SK-N-MC (cell line): Measurements from ENCODE around the gene DNAJC7.

Experiments
- DNase-seq: peaks from one replicate; pipeline ENCODE4 v3.0.0-alpha.2; 2011; ENCODE audit warnings: low read depth, low spot score
- H3K27ac ChIP-seq: fragments of 200-600 bp; sonication (generic); 2 replicates; pipeline ENCODE4 v1.5.1; 2016; ENCODE audit warnings: mixed run types
- H3K36me3 ChIP-seq: fragments of 200-600 bp; sonication (generic); 2 replicates; pipeline ENCODE4 v1.6.1; 2017; ENCODE audit warnings: antibody characterized with exemption, low read length, mixed read lengths; ENCODE audit not compliant: insufficient read depth
- H3K4me3 ChIP-seq: fragments of 200-600 bp; sonication (generic); 2 replicates; pipeline ENCODE4 v1.5.1; 2016
- H3K9ac ChIP-seq: fragments of 200-600 bp; sonication (generic); 2 replicates; pipeline ENCODE4 v1.8.0; 2017; ENCODE audit warnings: mixed run types, mixed read lengths; ENCODE audit not compliant: insufficient read length
- H3K9me3 ChIP-seq: fragments of 200-600 bp; sonication (generic); 2 replicates; pipeline ENCODE4 v1.6.1; 2017; ENCODE audit warnings: low read depth, mild to moderate bottlenecking, antibody characterized with exemption, low read length, moderate library complexity, mixed read lengths
- EZH2 ChIP-seq: fragments of 200-600 bp; sonication (generic); IDR thresholded peaks from one replicate; pipeline ENCODE4 v1.6.1; 2017; ENCODE audit warnings: antibody characterized with exemption
- FOXP2 ChIP-seq: optimal IDR thresholded peaks from 2 replicates; pipeline ENCODE3; 2011; ENCODE audit warnings: mild to moderate bottlenecking, moderate library complexity; ENCODE audit not compliant: insufficient read depth; ENCODE audit errors: extremely low read length, control extremely low read depth
- POLR2AphosphoS5 ChIP-seq: IDR thresholded peaks from 2 replicates; pipeline ENCODE4 v1.6.1; 2012; ENCODE audit warnings: mild to moderate bottlenecking, low read depth, low read length, borderline replicate concordance

The DNAJC7 gene

GRCh38 chr17:41975099-41976083 is 41.8 kb downstream of the DNAJC7 start:
- H3K4me3 ChIP-seq, result no peak overlapping the region
- no peak for DNase-seq
- TF ChIP-seq EZH2, result no peak
- no peak; the same call in 1 of the 2 replicates for TF ChIP-seq POLR2AphosphoS5
- no peak for TF ChIP-seq FOXP2
- peaks cover 80% of the 10 kb centered on the region for H3K36me3 ChIP-seq
- H3K9me3 ChIP-seq, result no peaks in the 10 kb centered on the region
- no peak overlapping the region for H3K27ac ChIP-seq
- no peak overlapping the region for H3K9ac ChIP-seq

- no peak for TF ChIP-seq FOXP2
- TF ChIP-seq EZH2, result no peak
- no peak; the same call in 1 of the 2 replicates for TF ChIP-seq POLR2AphosphoS5
- Histone ChIP-seq H3K36me3 (peaks cover 78% of the 10 kb centered on the region), H3K4me3 (no peak overlapping the region), H3K27ac (no peak overlapping the region), H3K9ac (no peak overlapping the region), H3K9me3 (no peaks in the 10 kb centered on the region)
- DNase-seq, result no peak
Measured at GRCh38 chr17:41974658-41975057, 42.6 kb downstream of the DNAJC7 start.

DNA sequence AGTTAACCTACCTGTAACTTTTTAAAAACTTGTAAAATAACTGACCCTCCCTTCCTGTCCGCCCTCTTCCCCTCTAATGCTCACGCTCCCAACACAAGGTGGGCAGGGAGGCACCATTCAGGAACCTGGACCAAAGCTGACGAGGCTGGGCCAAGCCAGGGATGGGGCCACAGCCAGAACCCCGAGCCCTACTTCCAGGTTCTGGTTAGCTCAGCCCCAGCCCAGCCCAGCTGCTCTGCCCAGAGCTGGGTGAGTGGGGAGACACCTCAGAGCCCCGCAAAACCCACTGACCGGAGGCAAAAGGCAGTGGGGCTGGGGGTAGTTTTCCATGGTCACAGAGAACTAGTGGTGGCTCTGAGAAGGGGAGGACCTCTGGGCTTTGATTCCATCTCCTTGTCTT is 43.2 kb downstream of the DNAJC7 start:
- no peak overlapping the region for H3K4me3 ChIP-seq
- no peak overlapping the region for H3K9ac ChIP-seq
- H3K27ac ChIP-seq, result no peak overlapping the region
- DNase-seq, result no peak
- TF ChIP-seq FOXP2 (no peak), POLR2AphosphoS5 (no peak; the same call in 1 of the 2 replicates), EZH2 (no peak)
- peaks cover 83% of the 10 kb centered on the region for H3K36me3 ChIP-seq
- H3K9me3 ChIP-seq, result no peaks in the 10 kb centered on the region

DNA sequence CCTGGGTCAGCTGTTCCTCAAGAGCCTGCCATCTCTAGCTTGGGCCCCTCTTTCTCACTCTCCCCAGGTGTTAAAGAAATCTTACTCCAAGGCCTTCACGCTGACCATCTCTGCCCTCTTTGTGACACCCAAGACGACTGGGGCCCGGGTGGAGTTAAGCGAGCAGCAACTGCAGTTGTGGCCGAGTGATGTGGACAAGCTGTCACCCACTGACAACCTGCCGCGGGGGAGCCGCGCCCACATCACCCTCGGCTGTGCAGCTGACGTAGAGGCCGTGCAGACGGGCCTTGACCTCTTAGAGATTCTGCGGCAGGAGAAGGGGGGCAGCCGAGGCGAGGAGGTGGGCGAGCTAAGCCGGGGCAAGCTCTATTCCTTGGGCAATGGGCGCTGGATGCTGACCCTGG is 43.8 kb downstream of the DNAJC7 start:
- Histone ChIP-seq H3K27ac (no peak overlapping the region), H3K9me3 (no peaks in the 10 kb centered on the region), H3K9ac (no peak overlapping the region), H3K36me3 (peaks cover 90% of the 10 kb centered on the region), H3K4me3 (no peak overlapping the region)
- TF ChIP-seq POLR2AphosphoS5, result no peak; the same call in 1 of the 2 replicates
- TF ChIP-seq FOXP2, result no peak
- no peak for TF ChIP-seq EZH2
- DNase-seq, result no peak

DNA sequence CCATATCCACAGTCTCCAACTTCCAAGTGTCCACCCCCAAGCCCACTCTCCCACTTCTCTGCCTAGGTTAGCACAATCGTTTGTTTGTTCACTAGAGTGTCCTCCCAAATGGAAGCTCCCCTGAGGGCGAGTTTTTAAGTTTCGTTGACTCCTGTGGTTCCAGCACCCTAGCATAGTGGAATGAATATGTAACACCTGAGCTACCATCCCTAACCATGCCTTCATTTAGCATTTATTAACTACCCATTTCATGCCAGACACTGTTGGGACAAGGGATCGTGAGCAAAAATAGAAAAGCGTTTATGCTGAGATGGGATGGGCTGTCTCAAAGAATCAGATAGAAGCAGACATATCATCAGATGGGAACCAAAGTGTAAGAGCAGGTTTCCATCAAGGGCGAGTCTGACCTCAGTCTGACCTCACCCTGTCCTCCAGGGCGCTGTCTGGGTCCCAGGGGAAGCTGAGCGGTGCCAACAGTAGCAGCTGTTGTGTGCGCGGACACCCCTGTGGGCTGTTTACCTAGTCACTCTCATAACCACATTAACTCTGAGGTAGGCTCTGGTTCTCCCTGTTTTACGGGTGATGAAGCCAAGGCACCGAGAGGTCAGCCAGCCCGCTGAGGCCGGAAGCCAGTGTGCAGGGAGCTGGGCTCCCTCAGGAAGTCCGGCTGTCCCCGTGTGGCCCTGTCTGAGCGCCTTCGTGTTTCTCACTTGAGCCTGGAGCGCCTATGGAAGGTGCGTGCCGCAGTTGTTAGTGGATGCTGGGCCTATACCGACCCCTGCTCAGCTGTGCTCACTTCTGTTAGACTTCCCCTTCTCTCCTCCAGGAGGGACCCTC is 44.5 kb downstream of the DNAJC7 start:
- Histone ChIP-seq H3K9me3 (no peaks in the 10 kb centered on the region), H3K9ac (no peak overlapping the region), H3K36me3 (peaks cover 90% of the 10 kb centered on the region), H3K4me3 (no peak overlapping the region), H3K27ac (no peak overlapping the region)
- TF ChIP-seq POLR2AphosphoS5, result no peak; the same call in 1 of the 2 replicates
- TF ChIP-seq FOXP2, result no peak
- no peak for TF ChIP-seq EZH2
- no peak for DNase-seq

DNA sequence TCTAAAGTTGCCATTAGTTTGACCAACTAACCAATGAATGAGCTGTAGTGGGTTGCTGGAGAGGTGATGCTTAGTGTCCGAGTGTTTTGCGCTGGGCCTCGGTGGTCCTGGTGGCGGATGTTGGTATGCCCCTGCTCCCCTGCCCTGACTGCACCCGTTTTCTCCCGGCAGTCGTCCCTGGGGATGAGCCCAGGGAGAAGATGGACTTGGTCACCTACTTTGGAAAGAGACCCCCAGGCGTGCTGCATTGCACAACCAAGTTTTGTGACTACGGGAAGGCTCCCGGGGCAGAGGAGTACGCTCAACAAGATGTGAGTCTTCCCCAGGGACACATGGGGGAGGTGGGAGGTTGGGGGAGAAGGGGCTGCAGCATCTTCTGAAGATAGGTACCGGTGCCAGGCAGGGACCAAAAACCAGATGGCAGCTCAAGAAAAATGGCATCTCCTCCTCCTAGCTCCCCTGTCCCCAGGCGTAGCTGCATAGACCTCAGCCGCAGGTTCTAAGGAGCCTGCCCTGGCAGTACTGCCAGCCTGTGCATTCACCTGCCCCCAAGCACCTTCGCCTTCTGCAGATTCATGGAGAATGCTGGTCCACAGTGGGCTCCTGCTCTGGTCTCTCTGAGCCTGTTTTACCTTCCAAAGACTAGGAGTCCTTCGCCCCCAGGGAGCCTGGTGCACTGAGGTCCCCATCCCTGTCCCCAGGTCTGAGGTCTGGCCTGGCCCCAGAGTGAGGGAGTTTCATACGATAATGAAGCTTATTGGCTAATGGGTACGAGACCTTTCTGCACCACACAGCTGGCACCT is 45.3 kb downstream of the DNAJC7 start:
- no peak overlapping the region for H3K27ac ChIP-seq
- no peak overlapping the region for H3K4me3 ChIP-seq
- H3K36me3 ChIP-seq, result peaks cover 82% of the 10 kb centered on the region
- no peak overlapping the region for H3K9ac ChIP-seq
- TF ChIP-seq POLR2AphosphoS5, result 0 out of 2 replicates have a peak, but pooled peaks have one; percentile 17
- no peak for TF ChIP-seq FOXP2
- no peaks in the 10 kb centered on the region for H3K9me3 ChIP-seq
- no peak for DNase-seq

GRCh38 chr17:41970901-41971331 is 46.3 kb downstream of the DNAJC7 start:
- Histone ChIP-seq H3K4me3 (no peak overlapping the region), H3K9ac (no peak overlapping the region), H3K9me3 (no peaks in the 10 kb centered on the region), H3K36me3 (peaks cover 73% of the 10 kb centered on the region), H3K27ac (no peak overlapping the region)
- no peak for DNase-seq
- TF ChIP-seq FOXP2 (no peak), EZH2 (no peak), POLR2AphosphoS5 (peak; percentile 25; the same call in 1 of the 2 replicates)
